K562 (cell line): Measurements from ENCODE around the gene HELZ. TPM values are rescaled to one million over a fixed set of nuclear protein-coding genes. Genes with fewer than 3 reads are reported as not detected.

ENCODE experiments used
- ATAC-seq: fragments of 200-7000 bp; cut with Tn5 transposase; 3 replicates; pipeline ENCODE4 v1.9.1; 2020; ENCODE audit warnings: moderate library complexity
- BruUV-seq: library from RNA; stranded (reverse); fragments of 400-500 nt; replicated peaks from 2 replicates; lab custom pipeline; 2021; lab: Mats Ljungman, UMichigan
- CTCF ChIA-PET: fragments of 300-600 bp; formaldehyde crosslinking; extraction: SDS; loops from one replicate; lab custom pipeline; 2021; ENCODE audit warnings: low intra/inter-chr PET ratio; lab: Yijun Ruan, JAX
- POLR2A ChIA-PET: fragments of 300-600, 350-650 bp; sonication (Branson Sonifier 250); formaldehyde crosslinking; extraction: SDS; loops from one replicate; lab custom pipeline; 2021; ENCODE audit warnings: antibody characterized with exemption, inconsistent platforms; lab: Yijun Ruan, JAX
- DNase-seq, 4 experiments: peaks; one replicate each; pipeline versions ENCODE4 v3.0.0 to v3.0.0-alpha.2; 2011 to 2018; ENCODE audit warnings: low spot score in 3 of 4, mixed read lengths in 3 of 4; ENCODE audit errors: extremely low read depth in 1 of 4
- FAIRE-seq: peaks from 2 replicates; lab custom pipeline; 2011; peaks lifted over from hg19 to GRCh38; lab: Jason Lieb, UNC
- H2AFZ ChIP-seq: 2 replicates; pipeline ENCODE4 v1.6.0; 2011; ENCODE audit warnings: low read depth, low read length, control low read depth, inconsistent platforms
- H3K27ac ChIP-seq: fragments of 200-600 bp; 3 replicates; pipeline ENCODE4 v1.8.0; 2011; ENCODE audit warnings: low read depth, mild to moderate bottlenecking, control low read depth, inconsistent platforms, low read length, moderate library complexity, mixed read lengths; ENCODE audit errors: extremely low read depth
- H3K27me3 ChIP-seq, 2 experiments: fragments of 300-600 bp in 1 of 2; 2 replicates in 1 of 2; 3 replicates in 1 of 2; pipeline versions ENCODE4 v1.6.0 to v1.8.0; 2011; ENCODE audit warnings: inconsistent platforms in 2 of 2, low read length in 2 of 2, mild to moderate bottlenecking in 1 of 2, mixed read lengths in 1 of 2, moderate library complexity in 1 of 2; ENCODE audit not compliant: control insufficient read depth in 2 of 2, insufficient read depth in 2 of 2
- H3K36me3 ChIP-seq: fragments of 300-600 bp; 3 replicates; pipeline ENCODE4 v1.8.0; 2011; ENCODE audit warnings: mild to moderate bottlenecking, low read length, inconsistent platforms; ENCODE audit not compliant: control insufficient read depth, insufficient read depth
- H3K4me1 ChIP-seq, 2 experiments: fragments of 200-600 bp in 1 of 2; replicated peaks in 1 of 2; 2 replicates in 1 of 2; 3 replicates in 1 of 2; pipeline versions ENCODE4 v1.5.1 to v1.8.0; 2011; ENCODE audit warnings: inconsistent platforms in 2 of 2, low read length in 2 of 2, mild to moderate bottlenecking in 1 of 2, mixed read lengths in 1 of 2, moderate library complexity in 1 of 2; ENCODE audit not compliant: control insufficient read depth in 2 of 2, insufficient read depth in 2 of 2
- H3K4me2 ChIP-seq: 2 replicates; pipeline ENCODE4 v1.6.1; 2011; ENCODE audit warnings: low read length, control low read depth, inconsistent platforms, mixed read lengths; ENCODE audit not compliant: insufficient read depth
- H3K4me3 ChIP-seq: fragments of 200-600 bp; sonication (generic), shearing (Covaris generic); 2 replicates; pipeline ENCODE4 v1.5.1; 2016; ENCODE audit warnings: control low read depth, inconsistent platforms
- H3K79me2 ChIP-seq: fragments of 200-600 bp; 3 replicates; pipeline ENCODE4 v1.8.0; 2011; ENCODE audit warnings: low read length, inconsistent platforms; ENCODE audit not compliant: control insufficient read depth, insufficient read depth
- H3K9ac ChIP-seq, 2 experiments: 2 replicates each; pipeline versions ENCODE4 v1.6.0 to v1.6.1; 2011; ENCODE audit warnings: low read depth in 2 of 2, low read length in 2 of 2, control low read depth in 1 of 2, inconsistent platforms in 1 of 2, mild to moderate bottlenecking in 1 of 2, mixed read lengths in 1 of 2; ENCODE audit not compliant: insufficient read depth in 1 of 2
- H3K9me1 ChIP-seq: one replicate; pipeline ENCODE4 v1.6.0; 2011; ENCODE audit warnings: inconsistent platforms, mild to moderate bottlenecking, low read length, moderate library complexity; ENCODE audit not compliant: control insufficient read depth, insufficient read depth
- H3K9me3 ChIP-seq: replicated peaks from 2 replicates; pipeline ENCODE4 v1.5.1; 2011; ENCODE audit warnings: low read depth, low read length, inconsistent platforms; ENCODE audit not compliant: control insufficient read depth, insufficient read depth
- H4K20me1 ChIP-seq: replicated peaks from 2 replicates; pipeline ENCODE4 v1.6.1; 2011; ENCODE audit warnings: low read length, inconsistent platforms, mixed read lengths; ENCODE audit not compliant: control insufficient read depth, insufficient read depth
- CEBPB ChIP-seq: fragments of 450-650 bp; IDR thresholded peaks from 2 replicates; pipeline ENCODE4 v1.6.1; 2016; ENCODE audit warnings: missing genetic modification characterization, missing compliant biosample characterization
- CEBPG ChIP-seq, 3 experiments: fragments of 200-800 bp in 1 of 3; sonication (Bioruptor generic) in 1 of 3; sonication (generic) in 1 of 3; formaldehyde crosslinking in 1 of 3; IDR thresholded peaks in 2 of 3; conservative IDR thresholded peaks in 1 of 3; 2 replicates each; pipeline versions ENCODE4 v1.6.1 to v1.8.0; 2016 to 2022; ENCODE audit warnings: missing compliant biosample characterization in 2 of 3, missing genetic modification characterization in 2 of 3, mild to moderate bottlenecking in 1 of 3, missing genetic modification reagents in 1 of 3
- CLOCK ChIP-seq: fragments of 250-450 bp; sonication (Bioruptor Pico); IDR thresholded peaks from 2 replicates; pipeline ENCODE4 v1.4.0; 2020; ENCODE audit warnings: mild to moderate bottlenecking, moderate library complexity, borderline replicate concordance
- CTBP1 ChIP-seq: fragments of 450-650 bp; IDR thresholded peaks from 2 replicates; pipeline ENCODE4 v1.6.1; 2016; ENCODE audit warnings: borderline replicate concordance
- HMBOX1 ChIP-seq: sonication (generic); IDR thresholded peaks from 2 replicates; pipeline ENCODE4 v1.6.1; 2016
- KDM1A ChIP-seq, 2 experiments: fragments of 450-650 bp; IDR thresholded peaks; 2 replicates each; pipeline ENCODE4 v1.6.1; 2016; ENCODE audit warnings: mild to moderate bottlenecking in 2 of 2
- MAZ ChIP-seq, 2 experiments: fragments of 450-650 bp in 1 of 2; sonication (generic) in 1 of 2; formaldehyde crosslinking; IDR thresholded peaks in 1 of 2; conservative IDR thresholded peaks in 1 of 2; 2 replicates each; pipeline versions ENCODE4 v1.4.0 to v1.5.0; 2020; ENCODE audit warnings: mild to moderate bottlenecking in 1 of 2, missing genetic modification reagents in 1 of 2
- NCOR1 ChIP-seq: fragments of 450-650 bp; IDR thresholded peaks from 2 replicates; pipeline ENCODE4 v1.6.1; 2016; ENCODE audit warnings: mild to moderate bottlenecking, moderate library complexity
- ZBTB33 ChIP-seq: sonication (generic); formaldehyde crosslinking; IDR thresholded peaks from 2 replicates; pipeline ENCODE4 v1.8.1; 2023; ENCODE audit warnings: mild to moderate bottlenecking, missing genetic modification reagents
- ZBTB34 ChIP-seq: fragments of 250-450 bp; sonication (Bioruptor Pico); IDR thresholded peaks from 2 replicates; pipeline ENCODE4 v1.8.0; 2021; ENCODE audit warnings: mild to moderate bottlenecking, moderate library complexity
- WGBS: fragments of 100-300 bp; shearing (Covaris generic); methylation state at CpG from one replicate; pipeline ENCODE4 v1.1.6; 2016; ENCODE audit warnings: low coverage, mixed read lengths; ENCODE audit not compliant: insufficient coverage; ENCODE audit errors: missing lambda C conversion rate; 5-methylcytosine and 5-hydroxymethylcytosine counted together
- in situ Hi-C: fragments of 300-500 bp; cut with MboI; formaldehyde crosslinking; loops from 4 replicates; pipeline ENCODE4 v1.15.0; 2018; ENCODE audit warnings: inconsistent platforms, mixed read lengths
- intact Hi-C: fragments of 100-400 bp; cut with micrococcal nuclease; formaldehyde crosslinking; loops from 2 replicates; pipeline ENCODE4 v1.14.2; 2022
- polyA plus RNA-seq, 8 experiments: library from polyadenylated mRNA; depleted of rRNA in 4 of 8; stranded (reverse) in 5 of 8; unstranded in 3 of 8; fragments of >200 nt; fragmentation: Nextera tagmentation in 2 of 8; fragmentation: Illumina TruSeq in 1 of 8; extraction: Ambion mirVana in 2 of 8; extraction: Trizol in 1 of 8; gene quantifications; 2 replicates each; pipeline versions ENCODE4 v1.2.1 to v1.2.3, GENCODE V29; 2011 to 2014; ENCODE audit warnings: inconsistent platforms in 1 of 8, missing spikeins in 1 of 8
- total RNA-seq, 7 experiments: library from RNA; depleted of rRNA in 6 of 7; stranded (reverse); fragments of >200 nt in 6 of 7; fragmentation: Illumina TruSeq in 2 of 7; extraction: Trizol in 2 of 7; gene quantifications; 2 replicates each; pipeline versions ENCODE4 v1.2.1 to v1.2.3, GENCODE V29; 2011 to 2021; ENCODE audit warnings: low replicate concordance in 1 of 7

The HELZ gene
- total and polyA plus RNA-seq, 9 of the 15 experiments (the other 6 are each of a cell fraction or from before 2014, with no cell fraction given), result 5.2 to 39.8 (median 17.3) TPM

- no peak for TF ChIP-seq CLOCK (CRISPR knock-in tag)
Observed at GRCh38 chr17:67244431-67245072, 444 bp downstream of the HELZ start (continued).

- Histone ChIP-seq H3K4me3 (peak overlapping the region; percentile 86), H3K79me2 (peaks cover 64% of the 10 kb centered on the region), H4K20me1 (no peaks in the 10 kb centered on the region; the same call in 1 of the 2 replicates), H3K27ac (no peak overlapping the region; the same call in 2 of the 3 replicates), H3K4me1 (peaks cover 19 to 35% of the 10 kb centered on the region in 2 experiments), H3K4me2 (peak overlapping the region; percentile 76), H3K9ac (peak overlapping the region in 1 of 2 experiments; percentile 84; a peak in 2 of 4 replicates), H3K9me1 (no peaks in the 10 kb centered on the region), H2AFZ (no peak overlapping the region), H3K27me3 (no peaks in the 10 kb centered on the region), H3K9me3 (no peaks in the 10 kb centered on the region), H3K36me3 (peaks cover 30% of the 10 kb centered on the region)
- WGBS, result 12% methylated on average over 5 of the region's 5 CpGs
- intact Hi-C loops, result no loop called here
- BruUV-seq, result no TSS peak
- no peak for FAIRE-seq
- no peak for ATAC-seq
- in situ Hi-C loops, result no loop called here
- ChIA-PET POLR2A (no interaction called here), CTCF (no interaction called here)
- no peak for DNase-seq
- TF ChIP-seq CTBP1 (no peak), CEBPB (tag) (peak; percentile 87), NCOR1 (peak; percentile 14; the same call in 1 of the 2 replicates), HMBOX1 (peak; percentile 41; the same call in 1 of the 2 replicates), ZBTB34 (CRISPR knock-in tag) (no peak), ZBTB33 (CRISPR knock-in tag) (no peak), CEBPG (CRISPR knock-in tag; IDR thresholded peaks at IDR 0.05) (no peak), CEBPG (tag; conservative IDR thresholded peaks at IDR 0.05 in 1 of 2, IDR thresholded peaks at IDR 0.05 in 1 of 2) (peak; percentile 83), KDM1A (IDR thresholded peaks at IDR 0.05) (0 out of 4 replicates have a peak, but pooled peaks of 1 of the 2 experiments have one; percentile 14), MAZ (CRISPR knock-in tag; conservative IDR thresholded peaks at IDR 0.05 in 1 of 2, IDR thresholded peaks at IDR 0.05 in 1 of 2) (0 out of 4 replicates have a peak, but pooled peaks of 1 of the 2 experiments have one; percentile 12)
Observed at GRCh38 chr17:67243284-67243683, 1.7 kb downstream of the HELZ start.
